GM12873 (cell line): ENCODE measurements around the gene RTCB.
"Not testable (repeated sequence)": the region's sequence is repeated elsewhere in the genome, so short reads cannot be mapped to it uniquely, and the experiment has no call there.

Experiments used
- CTCF ChIP-seq: IDR thresholded peaks from 2 replicates; pipeline ENCODE4 v1.5.1; 2012; ENCODE audit warnings: low read depth, mild to moderate bottlenecking, moderate library complexity, low read length, control low read depth; ENCODE audit not compliant: insufficient read depth; ENCODE audit errors: missing control alignments

The RTCB gene

GRCh38 chr22:32375678-32376450, 36.2 kb downstream of the RTCB start:
- no peak for TF ChIP-seq CTCF

- TF ChIP-seq CTCF, result no peak
Observed at GRCh38 chr22:32364210-32364609, 47.8 kb downstream of the RTCB start.

GRCh38 chr22:32361257-32361656, 50.8 kb downstream of the RTCB start:
- TF ChIP-seq CTCF, result no peak

- TF ChIP-seq CTCF, result not testable (repeated sequence)
Observed at GRCh38 chr22:32357567-32357966, 54.5 kb downstream of the RTCB start, which contains the start of gene RFPL3. RFPL3 (plus strand) TSS chr22:32357867; CDS start chr22:32358072, 205 bp downstream.

- TF ChIP-seq CTCF, result no peak
Observed at GRCh38 chr22:32355760-32356159, 56.3 kb downstream of the RTCB start.

- no peak for TF ChIP-seq CTCF
Observed at GRCh38 chr22:32354360-32355351, 57.4 kb downstream of the RTCB start.

- no peak for TF ChIP-seq CTCF
Observed at GRCh38 chr22:32353840-32354239, 58.2 kb downstream of the RTCB start.
